ENCODE results near the gene AP2B1.

AP2B1 gene

DNA sequence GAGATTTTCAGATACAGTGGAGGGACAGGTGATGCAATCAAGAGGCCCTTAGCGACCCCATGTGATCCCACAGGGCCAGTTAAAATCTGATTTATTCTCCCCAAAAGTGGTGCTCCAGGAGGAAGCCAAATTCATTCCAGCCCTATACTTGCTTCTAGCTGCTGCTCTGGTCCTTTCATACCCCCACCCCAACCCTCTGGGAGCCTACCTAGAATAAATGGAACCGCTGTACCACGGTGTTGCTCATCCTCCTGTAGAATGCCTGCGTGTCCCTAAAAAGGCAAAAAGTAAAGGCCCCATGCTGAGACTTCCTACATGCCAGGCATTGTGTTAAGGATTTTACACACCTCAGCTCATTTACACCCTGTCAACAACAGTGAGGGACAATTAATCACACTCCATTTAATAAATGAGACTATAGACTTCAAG is 142.3 kb downstream of the AP2B1 start:
- no peak for DNase-seq (ENCODE audit: low read depth, low spot score)

GRCh38 chr17:35730400-35731005 is 143.4 kb downstream of the AP2B1 start:
- no peak for DNase-seq (ENCODE audit: low read depth, low spot score)

GRCh38 chr17:35731239-35731916 is 144.3 kb downstream of the AP2B1 start, which contains the start of gene RASL10B:
Gene RASL10B (plus strand): TSS chr17:35731639. CDS start chr17:35735185, 3,546 bp downstream.
- no peak for DNase-seq (ENCODE audit: low read depth, low spot score)

GRCh38 chr17:35731917-35732805 is 145.0 kb downstream of the AP2B1 start:
- no peak for DNase-seq (ENCODE audit: low read depth, low spot score)

DNA sequence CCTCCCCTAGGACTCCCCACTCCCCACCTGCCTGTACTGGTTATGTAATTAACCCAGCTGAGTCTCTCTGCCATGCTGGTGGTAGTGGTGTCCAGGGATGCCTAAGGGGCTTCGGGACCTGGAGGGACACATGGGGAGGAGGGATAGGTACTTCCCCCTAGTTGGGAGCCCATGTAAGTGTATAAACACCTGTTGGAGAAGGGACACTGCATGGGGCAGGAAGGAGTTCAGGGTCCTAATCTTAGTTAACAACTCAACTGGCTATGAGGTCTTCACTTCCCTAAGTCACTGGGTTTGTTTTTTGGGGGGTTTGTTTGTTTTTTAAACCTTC is 145.6 kb downstream of the AP2B1 start:
- no peak for DNase-seq (ENCODE audit: low read depth, low spot score)

- DNase-seq (ENCODE audit: low read depth, low spot score), result no peak
Measured at GRCh38 chr17:35733366-35733765, 146.2 kb downstream of the AP2B1 start.

DNA sequence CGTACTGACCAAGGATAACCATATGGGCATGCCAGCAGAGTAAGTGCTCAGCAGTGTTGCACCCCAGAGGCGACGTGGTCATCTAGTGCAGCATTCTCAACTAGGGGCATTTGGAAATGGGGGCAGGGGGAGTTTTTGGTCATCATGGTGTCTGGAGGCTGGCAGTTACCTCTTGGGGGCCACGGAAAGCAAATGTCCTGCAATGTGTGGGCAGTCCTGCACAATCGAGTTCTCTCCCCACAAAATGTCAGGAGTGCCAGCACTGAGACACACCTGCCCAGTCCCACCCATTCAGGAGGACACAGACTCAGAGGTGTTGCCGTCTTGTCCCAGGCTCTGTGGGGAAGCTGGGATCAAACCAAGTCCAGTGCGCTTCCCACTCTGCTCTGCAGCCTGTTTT is 147.3 kb downstream of the AP2B1 start:
- no peak for DNase-seq (ENCODE audit: low read depth, low spot score)

DNA sequence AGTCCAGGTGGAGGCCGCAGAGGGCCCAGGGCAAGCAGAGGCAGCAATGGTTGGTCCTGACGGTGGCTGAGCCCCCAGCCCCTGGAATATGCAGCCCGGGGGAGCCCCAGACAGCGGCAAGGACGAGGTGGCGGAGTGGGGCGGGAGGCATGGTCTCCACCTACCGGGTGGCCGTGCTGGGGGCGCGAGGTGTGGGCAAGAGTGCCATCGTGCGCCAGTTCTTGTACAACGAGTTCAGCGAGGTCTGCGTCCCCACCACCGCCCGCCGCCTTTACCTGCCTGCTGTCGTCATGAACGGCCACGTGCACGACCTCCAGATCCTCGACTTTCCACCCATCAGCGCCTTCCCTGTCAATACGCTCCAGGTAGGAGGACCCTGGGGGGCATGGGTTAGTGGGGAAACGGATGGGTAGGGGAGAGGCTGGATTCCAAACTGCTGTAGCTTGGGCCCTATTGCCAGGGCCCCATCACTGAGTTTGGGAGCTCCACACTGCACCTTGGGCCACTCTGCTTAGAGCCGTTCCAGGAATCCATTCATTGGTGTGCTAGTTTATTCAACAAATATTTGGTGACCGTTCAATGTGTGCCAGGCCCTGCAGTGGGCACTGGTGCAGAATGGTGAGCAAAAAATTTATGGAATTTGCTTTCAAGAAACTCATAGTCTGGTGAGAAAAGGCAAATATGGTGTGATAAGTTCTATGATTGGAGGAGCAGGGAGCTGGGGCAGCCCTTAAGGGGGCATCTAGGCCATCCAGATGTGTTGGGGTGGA is 148.1 kb downstream of the AP2B1 start:
- DNase-seq (ENCODE audit: low read depth, low spot score), result no peak

DNA sequence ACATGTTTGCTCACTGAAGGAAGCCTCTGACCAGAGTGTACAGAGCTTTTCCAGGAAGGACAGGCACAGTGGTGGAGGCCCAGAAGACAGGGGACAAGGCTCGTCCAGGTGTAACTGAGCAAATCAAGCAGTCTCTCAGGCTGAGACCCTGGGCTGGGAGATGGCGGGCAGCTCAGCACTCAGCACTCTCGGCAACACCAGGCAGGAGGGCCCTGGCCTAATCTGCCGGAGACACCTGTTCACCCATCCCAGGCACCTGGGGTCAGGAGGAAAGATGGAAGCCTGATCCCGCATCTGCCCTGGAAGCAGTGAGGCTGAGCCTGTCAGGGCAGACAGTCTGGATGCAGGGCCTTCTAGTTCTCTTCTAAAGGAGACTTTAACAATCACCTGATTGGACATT is 149.1 kb downstream of the AP2B1 start:
- DNase-seq (ENCODE audit: low read depth, low spot score), result no peak

GRCh38 chr17:35738519-35739133 is 151.5 kb downstream of the AP2B1 start:
- no peak for DNase-seq (ENCODE audit: low read depth, low spot score)

GRCh38 chr17:35740216-35740615 is 153.1 kb downstream of the AP2B1 start:
- DNase-seq (ENCODE audit: low read depth, low spot score), result no peak

GRCh38 chr17:35740997-35741931 is 154.1 kb downstream of the AP2B1 start:
- no peak for DNase-seq (ENCODE audit: low read depth, low spot score)

DNA sequence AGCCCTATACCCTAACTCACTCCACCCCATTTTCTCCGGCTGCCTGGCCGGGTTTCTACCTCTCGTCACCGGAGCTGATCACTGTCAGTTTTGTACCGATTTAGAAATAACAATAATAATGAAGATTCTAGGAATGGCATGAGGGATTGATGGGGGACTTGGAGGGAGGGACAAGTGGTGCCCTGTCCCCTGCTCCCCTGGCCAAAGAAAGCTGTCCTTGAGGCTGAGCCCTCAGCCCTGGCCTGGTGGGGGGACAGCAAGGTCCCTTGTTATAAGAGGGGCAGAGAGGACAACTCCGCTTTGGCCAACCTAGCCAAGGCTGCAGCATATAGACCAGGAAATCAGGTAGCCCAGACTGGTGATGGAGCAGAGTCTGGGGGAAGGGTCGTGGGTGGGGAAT is 155.4 kb downstream of the AP2B1 start:
- DNase-seq (ENCODE audit: low read depth, low spot score), result no peak

DNA sequence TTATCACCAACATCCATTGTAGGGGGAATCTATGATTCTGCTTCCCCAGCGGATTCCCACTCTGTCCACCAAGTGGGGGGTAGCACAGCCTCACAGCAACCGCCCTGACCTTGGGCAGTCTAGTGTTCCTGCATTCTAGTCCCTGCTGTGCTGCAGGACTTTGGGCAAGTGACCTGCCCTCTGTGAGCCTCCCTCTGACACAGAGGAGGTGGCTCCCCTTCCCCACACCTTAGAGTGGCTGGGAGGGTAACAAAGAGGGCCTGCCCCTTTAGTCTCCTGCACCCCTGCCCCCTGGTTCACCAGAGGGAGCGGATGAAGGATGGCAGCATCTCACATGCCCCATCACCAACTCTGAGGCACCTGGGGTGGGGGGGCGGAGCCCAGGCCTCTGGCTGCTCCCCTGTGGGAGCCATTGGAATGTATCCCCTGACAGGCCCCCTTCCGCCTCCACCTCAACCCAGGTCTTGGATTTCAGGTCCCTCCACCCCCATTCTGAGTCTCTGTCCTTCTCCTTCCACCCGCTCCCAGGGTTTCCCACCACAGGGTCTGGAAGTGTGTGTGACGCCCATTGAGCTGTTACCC is 155.9 kb downstream of the AP2B1 start:
- DNase-seq (ENCODE audit: low read depth, low spot score), result no peak

GRCh38 chr17:35743626-35744328 is 156.7 kb downstream of the AP2B1 start:
- DNase-seq (ENCODE audit: low read depth, low spot score), result no peak

DNA sequence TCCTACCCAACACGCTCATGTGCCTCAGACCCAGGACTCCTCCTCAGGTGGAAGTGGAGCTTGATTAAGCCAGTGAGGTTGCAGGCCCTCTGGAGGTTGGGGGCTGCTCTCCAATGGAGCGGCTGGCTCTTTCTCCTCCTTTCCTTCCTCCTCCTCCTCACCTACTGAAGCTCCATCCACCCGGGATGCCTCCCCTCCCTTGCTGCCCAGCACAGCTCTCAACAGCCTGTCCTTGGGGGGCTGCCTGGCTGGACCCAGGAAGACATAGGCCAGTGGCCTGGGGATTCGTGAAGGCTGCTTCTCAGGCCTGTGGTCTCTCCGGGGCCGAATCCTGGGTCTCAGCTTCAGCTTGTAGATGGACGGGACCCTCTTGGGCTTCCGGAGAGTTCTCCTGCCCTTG is 157.7 kb downstream of the AP2B1 start:
- no peak for DNase-seq (ENCODE audit: low read depth, low spot score)

DNA sequence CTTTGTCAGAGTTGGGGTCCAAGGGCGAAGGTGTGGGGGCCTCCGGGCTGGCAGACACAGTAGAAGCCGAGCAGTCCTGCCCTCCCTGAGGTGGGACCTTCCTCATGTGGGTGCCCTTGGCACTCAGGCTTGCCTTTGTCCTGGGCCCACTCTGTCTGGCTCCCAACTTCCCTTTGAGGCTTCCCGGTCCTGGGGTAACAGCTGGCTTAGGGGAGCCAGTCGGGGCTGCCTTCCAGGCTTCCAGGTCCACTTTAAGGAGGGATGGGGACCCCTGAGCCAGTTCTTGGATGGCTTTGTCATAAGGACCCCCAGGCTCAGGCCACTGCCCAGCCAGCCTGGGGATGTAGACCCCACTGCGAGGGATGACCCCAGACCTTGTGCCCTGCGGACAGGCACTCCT is 158.1 kb downstream of the AP2B1 start:
- no peak for DNase-seq (ENCODE audit: low read depth, low spot score)

DNA sequence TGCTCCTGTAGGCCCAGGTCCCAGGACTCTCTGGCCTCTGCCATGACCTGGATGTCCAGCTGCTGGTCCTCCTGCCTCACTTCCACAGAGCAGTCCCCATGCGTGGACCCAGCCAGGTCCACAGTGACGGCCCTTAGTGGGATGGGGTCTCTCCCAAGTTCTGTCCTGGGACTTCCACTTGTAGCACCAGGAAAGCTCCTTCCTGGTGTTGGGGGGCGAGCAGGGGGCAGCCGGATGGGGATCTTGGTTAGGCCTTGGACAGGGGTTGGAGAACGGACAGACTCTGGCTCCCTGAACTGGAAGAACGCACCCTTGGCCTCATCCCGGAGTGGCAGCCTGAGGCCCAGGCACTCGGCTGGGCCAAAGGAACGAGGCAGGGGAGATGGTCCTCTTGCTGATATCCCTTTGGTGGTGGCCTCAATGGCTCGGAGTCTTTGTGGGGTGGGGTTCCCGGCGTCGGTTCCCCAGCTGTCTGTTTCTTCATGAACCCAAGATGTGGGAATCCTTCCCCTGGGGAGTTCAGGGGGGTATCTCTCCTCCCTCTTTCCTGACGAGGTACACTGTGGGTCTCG is 158.7 kb downstream of the AP2B1 start:
- DNase-seq (ENCODE audit: low read depth, low spot score), result no peak

- DNase-seq (ENCODE audit: low read depth, low spot score), result peak; percentile 54
Measured at GRCh38 chr17:35747540-35748017, 160.5 kb downstream of the AP2B1 start.
